ENCODE data around the gene CNTN4. TPM values are rescaled to one million over a fixed set of nuclear protein-coding genes. Genes with fewer than 3 reads are reported as not detected.
"Not testable (repeated sequence)": the region's sequence is repeated elsewhere in the genome, so short reads cannot be mapped to it uniquely, and the experiment has no call there.

Gene CNTN4
- total RNA-seq, 2 donors from 2014 or later, result 9.1 to 16.8 TPM

DNA sequence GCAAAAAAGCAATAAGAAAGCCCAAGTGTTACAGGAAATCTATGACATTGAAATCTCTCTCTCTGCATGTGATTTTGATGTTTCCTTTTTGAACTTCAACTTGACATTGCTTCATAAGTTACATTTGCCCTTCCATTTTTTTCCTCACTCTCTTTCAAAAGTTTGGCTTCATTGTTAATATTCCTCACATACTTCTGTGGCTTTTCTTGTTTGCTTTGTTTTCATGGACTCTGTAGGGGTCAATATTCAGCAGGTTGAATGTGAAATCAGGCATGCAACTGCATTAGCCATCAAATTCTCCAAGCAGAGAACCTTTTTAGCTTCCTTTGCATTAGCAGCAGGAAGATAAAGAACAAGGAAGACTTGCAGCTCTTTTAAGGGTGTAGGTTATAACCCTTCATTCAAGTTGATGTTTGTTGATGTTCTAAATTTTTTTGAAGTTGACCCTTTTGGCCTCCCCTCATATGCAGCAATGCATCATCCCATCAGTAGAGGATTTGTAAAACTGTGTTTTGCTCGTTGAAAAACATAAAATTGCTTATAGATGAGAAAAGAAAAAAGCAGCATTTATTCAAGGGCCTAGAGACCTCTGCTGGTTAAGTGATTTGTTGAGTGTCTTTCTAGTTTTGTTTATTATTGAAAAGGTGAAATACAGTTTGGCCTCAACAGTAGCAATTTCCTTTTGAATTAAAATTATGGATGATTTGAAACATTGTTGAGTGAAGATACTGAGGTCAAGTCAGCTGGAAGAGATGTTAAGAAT, 800.1 kb downstream of the CNTN4 start:
- intact Hi-C loops (cut with DNase I, micrococcal nuclease), result no loop called here
- ATAC-seq (no peak), DNase-seq (no peak)

DNA sequence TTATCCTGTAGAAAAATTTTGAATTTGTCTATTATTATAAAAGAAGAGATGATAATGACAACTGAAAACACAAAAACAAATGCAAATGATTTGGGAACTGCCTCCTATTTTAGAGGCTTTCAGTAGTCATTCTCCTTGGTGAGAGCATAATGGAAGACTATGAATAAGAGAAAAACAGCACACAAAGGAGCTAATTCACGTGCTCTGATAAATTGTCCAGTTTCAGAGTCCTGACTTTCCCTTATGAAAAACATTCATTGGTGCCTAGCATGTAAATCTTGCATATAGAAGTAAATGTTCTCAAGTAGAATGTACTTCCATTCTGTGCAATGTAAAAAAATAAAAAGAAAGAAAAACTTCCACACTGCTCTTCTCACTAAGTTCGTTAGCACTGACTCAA, 805.4 kb downstream of the CNTN4 start:
- ATAC-seq (no peak), DNase-seq (no peak)
- intact Hi-C loops (cut with DNase I, micrococcal nuclease), result no loop called here

DNA sequence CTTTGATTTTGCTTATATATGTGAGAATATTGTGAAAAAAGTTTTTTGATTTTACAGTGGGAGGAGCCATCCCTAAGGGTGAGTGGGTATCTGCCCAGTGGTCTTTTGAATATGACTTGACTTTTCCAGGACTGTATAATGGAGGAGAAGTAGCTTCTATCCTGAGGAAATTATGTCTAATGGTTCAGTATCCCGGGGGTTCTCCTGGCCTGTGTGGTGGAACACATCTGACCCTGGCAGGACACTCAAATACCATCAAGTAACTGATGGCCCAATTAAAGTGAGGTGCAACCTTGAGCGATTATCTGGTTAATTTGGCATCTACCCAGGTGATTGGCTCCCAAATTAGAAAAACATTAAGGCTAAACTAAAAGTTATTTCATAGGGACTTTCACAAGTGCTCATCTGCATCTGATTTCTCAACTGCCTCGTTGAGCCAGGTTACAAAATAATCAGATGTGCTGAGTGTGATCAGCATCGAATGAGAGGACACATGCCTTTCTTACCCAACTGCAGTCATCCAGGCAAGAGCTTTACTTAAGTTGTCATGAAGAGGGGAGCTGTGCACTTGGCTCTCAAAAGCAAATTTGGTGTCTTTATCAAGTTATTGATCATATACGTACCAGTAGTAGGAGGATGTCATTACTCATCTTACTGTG, 810.2 kb downstream of the CNTN4 start:
- ATAC-seq (no peak), DNase-seq (no peak)
- intact Hi-C loops (cut with DNase I, micrococcal nuclease), result no loop called here

- intact Hi-C loops (cut with DNase I, micrococcal nuclease), result no loop called here
- no peak for DNase-seq
- ATAC-seq, result no peak
These were observed 812.3 kb downstream of the CNTN4 start for GRCh38 chr3:2910997-2911396.

GRCh38 chr3:2915826-2916225, 817.2 kb downstream of the CNTN4 start:
- ATAC-seq, result no peak
- intact Hi-C loops (cut with DNase I, micrococcal nuclease), result no loop called here
- no peak for DNase-seq

DNA sequence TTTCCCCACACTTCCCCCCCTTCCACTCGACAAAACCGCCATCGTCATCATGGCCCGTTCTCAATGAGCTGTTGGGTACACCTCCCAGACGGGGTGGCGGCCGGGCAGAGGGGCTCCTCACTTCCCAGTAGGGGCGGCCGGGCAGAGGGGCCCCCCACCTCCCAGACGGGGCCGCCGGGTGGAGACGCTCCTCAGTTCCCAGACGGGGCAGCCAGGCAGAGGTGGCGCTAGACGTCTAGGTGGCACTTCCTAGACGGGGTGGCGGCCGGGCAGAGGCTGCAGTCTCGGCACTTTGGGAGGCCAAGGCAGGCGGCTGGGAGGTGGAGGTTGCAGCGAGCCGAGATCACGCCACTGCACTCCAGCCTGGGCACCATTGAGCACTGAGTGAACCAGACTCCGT, 818.0 kb downstream of the CNTN4 start:
- intact Hi-C loops (cut with DNase I, micrococcal nuclease); ATAC-seq; DNase-seq: not testable (repeated sequence)

GRCh38 chr3:2920103-2920502, 821.4 kb downstream of the CNTN4 start:
- ATAC-seq, result no peak
- intact Hi-C loops (cut with DNase I, micrococcal nuclease), result no loop called here
- DNase-seq, result no peak

DNA sequence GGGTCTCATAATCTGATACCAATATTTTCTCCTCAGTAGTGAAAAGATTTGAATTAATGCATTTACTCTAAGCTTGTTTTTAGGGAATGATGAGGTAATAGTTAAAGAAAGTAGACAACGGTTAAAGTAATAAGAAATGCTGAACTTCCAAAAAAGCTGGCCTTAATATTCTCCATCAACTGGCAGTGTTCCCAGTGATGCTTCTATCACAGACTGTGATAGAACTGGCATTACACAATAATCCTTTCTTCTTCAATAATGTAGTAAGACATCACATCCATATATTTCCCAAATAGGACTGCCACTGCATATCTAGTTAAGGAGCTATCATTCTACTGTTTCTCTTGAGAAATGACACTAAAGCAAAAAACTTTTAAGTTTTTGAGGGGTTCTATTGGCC, 822.8 kb downstream of the CNTN4 start:
- intact Hi-C loops (cut with DNase I, micrococcal nuclease), result no loop called here
- no peak for ATAC-seq

GRCh38 chr3:2921903-2922302, 823.2 kb downstream of the CNTN4 start:
- intact Hi-C loops (cut with DNase I, micrococcal nuclease), result no loop called here
- DNase-seq, result no peak
- peak; percentile 35 for ATAC-seq

More for the DNA sequence above, 822.8 kb downstream of the CNTN4 start:
- DNase-seq, result no peak

GRCh38 chr3:2923390-2923789, 824.7 kb downstream of the CNTN4 start:
- DNase-seq (no peak), ATAC-seq (no peak)
- intact Hi-C loops (cut with DNase I, micrococcal nuclease), result no loop called here

- intact Hi-C loops (cut with DNase I, micrococcal nuclease), result no loop called here
- DNase-seq (no peak), ATAC-seq (no peak)
These were observed 828.6 kb downstream of the CNTN4 start for GRCh38 chr3:2927259-2927658.

- ATAC-seq, result no peak
- intact Hi-C loops (cut with DNase I, micrococcal nuclease), result no loop called here
These were observed 830.9 kb downstream of the CNTN4 start for GRCh38 chr3:2929574-2929973.

DNA sequence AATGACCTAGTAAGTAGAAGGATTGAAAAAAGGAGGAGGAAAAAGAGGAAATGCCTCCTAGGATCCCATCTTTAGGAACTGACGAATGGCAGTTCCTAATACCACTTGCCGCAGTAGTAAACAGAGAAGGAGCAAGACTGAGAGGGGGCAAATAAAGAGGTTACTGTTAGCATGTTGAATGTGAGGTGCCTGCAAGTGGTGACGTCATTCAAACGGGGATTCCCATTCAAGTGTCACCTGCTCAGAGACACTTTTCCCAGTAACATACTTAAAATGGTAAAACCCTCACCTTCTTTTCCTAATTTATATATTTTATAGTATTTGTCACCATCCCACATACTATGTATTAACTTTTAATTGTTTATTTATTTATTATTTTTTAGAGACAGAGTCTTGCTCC, 832.6 kb downstream of the CNTN4 start:
- intact Hi-C loops (cut with DNase I, micrococcal nuclease), result no loop called here
- DNase-seq (no peak), ATAC-seq (no peak)

More at GRCh38 chr3:2929574-2929973, 830.9 kb downstream of the CNTN4 start:
- no peak for DNase-seq

DNA sequence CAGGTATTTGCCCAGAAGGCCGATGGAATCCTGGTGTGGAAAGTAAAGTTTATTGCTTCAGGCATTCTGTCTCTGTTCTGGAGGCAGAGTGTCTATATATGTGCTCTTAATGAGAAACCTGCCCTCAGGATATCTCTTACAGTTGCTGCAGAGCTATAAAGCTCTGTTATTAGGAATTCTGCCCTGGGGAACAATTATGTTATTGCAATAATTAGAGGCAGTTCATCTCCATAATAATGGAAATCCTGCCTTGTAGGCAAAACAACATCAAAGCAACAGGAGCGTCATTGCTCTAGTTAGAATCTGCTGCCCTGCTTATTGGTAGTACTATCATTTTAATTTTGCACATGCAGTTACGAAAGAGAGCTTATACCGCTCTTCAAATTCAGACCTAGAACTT, 835.9 kb downstream of the CNTN4 start:
- ATAC-seq, result no peak
- no peak for DNase-seq
- intact Hi-C loops (cut with DNase I, micrococcal nuclease), result no loop called here

GRCh38 chr3:2937055-2937454, 838.4 kb downstream of the CNTN4 start:
- DNase-seq, result no peak
- intact Hi-C loops (cut with DNase I, micrococcal nuclease), result no loop called here
- ATAC-seq, result no peak

DNA sequence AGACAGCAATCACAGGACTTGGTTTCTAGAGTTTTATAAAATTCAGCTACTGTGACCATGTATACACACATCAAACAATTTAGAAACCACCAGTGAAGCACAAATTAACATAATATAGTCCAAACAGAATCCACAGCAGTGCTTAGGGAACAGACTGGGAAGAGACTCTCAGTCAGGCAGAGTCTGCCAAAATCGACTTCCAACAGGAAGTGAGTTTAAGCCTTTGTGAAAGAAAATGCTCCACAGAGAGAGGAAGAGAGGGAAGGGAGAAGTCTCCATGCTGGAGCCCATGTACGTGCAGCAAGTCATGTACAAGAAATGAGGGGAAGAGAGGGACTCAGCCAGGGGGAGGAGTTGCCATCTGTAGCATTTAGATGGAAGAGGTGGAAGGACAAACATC, 838.9 kb downstream of the CNTN4 start:
- intact Hi-C loops (cut with DNase I, micrococcal nuclease), result no loop called here
- no peak for ATAC-seq
- no peak for DNase-seq

DNA sequence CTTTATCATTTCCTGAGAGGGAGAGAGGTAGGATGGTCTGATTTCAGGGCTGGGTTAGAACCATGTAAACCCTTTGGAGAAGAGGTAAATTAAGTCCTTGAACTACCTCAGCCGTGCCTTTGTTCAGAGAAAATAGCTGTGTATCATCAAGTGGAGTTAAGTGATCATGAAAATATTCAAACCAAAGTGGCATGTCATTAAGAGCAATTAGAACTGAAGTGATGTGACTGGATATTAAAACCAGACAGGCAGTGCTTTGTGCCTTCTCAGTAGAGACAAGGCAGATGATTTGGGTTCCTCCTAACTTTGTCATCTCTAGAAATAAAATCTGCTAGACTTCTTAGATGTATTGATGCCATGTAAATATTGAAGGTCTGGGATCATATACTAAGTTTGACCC, 840.0 kb downstream of the CNTN4 start:
- ATAC-seq, result no peak
- intact Hi-C loops (cut with DNase I, micrococcal nuclease), result no loop called here

DNA sequence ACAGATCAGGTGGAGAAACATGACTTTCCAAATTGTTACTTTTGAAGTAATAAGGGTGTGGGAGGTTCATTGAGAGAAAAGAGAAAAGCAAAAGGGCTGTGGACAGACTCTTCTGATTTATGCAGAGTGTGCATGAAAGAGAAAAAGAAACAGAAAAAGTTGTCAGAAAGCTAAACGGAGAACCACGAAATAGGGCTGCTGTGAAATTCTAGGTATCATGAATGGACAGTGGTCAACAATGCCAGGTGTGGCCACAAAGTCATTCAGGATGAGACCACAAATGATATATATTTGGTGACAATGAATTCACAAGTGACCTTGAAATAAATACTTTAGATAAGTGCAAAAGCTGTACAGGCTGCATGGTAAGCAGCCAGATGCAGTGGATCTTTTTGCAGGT, 841.4 kb downstream of the CNTN4 start:
- no peak for ATAC-seq
- DNase-seq, result no peak
- intact Hi-C loops (cut with DNase I, micrococcal nuclease), result no loop called here

More for the DNA sequence above, 840.0 kb downstream of the CNTN4 start:
- no peak for DNase-seq

GRCh38 chr3:2944628-2945027, 846.0 kb downstream of the CNTN4 start:
- DNase-seq (no peak), ATAC-seq (no peak)
- intact Hi-C loops (cut with DNase I, micrococcal nuclease), result no loop called here

DNA sequence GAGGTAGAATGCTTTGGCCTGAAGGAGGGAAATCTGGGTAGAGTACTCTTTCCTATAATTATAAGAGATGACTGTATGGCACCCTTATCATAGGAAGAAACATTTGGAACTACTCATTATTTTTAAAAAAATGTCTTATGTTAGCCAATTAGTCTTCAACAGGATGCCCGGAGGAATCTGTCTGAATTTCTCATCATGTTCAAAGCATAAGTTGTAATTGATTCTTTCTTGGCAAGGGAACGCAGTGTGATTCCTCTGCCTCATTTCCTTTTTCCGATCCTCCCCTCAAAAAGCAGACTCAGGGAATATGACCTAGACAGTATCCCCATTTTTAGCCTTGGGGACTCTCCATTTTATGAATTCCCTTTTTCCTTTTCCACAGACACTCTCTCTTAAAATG, 846.5 kb downstream of the CNTN4 start:
- DNase-seq (no peak), ATAC-seq (no peak)
- intact Hi-C loops (cut with DNase I, micrococcal nuclease), result no loop called here

DNA sequence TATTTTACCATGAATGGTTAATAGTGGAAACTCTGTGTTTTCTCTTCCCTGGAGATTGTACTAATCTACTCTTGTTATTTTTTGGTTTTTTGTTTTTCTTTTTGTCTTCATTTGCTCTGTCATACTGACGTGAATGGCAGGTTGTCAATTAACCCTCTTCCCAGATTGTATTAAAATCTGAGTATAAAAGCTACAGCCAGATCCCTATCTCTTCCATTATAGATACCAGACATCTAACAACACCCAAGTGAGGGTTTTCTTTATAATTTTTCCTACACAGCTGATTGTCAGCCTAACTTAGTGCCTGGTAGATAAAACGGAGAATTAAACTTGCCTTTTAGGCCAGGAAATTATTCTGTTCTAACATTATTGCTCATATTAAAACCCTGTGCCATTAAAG, 848.9 kb downstream of the CNTN4 start:
- intact Hi-C loops (cut with DNase I, micrococcal nuclease), result no loop called here
- ATAC-seq (no peak), DNase-seq (no peak)
